ENCODE data around the gene AIG1.

AIG1 gene

DNA sequence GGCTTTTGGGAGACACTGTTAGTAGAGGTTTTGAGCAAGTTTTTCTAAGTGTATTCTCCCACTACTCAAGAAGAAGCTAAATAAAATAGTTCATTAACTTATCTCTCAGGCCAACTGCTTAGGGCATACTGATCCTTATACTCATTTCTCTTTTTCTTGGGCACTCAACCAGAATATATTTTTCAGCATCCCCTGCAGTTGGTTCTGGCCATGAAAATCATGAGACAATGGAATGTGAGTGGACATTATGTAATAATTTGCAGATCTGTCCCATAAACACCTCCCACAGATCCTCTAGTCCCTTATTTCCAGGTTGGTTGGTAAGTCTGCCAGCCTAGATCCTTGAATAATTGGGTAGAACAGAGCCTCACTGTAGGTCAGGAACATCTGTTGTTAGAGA, 136.7 kb downstream of the AIG1 start:
- DNase-seq (ENCODE audit: low spot score) = no peak
- TF ChIP-seq, protein P1, sequence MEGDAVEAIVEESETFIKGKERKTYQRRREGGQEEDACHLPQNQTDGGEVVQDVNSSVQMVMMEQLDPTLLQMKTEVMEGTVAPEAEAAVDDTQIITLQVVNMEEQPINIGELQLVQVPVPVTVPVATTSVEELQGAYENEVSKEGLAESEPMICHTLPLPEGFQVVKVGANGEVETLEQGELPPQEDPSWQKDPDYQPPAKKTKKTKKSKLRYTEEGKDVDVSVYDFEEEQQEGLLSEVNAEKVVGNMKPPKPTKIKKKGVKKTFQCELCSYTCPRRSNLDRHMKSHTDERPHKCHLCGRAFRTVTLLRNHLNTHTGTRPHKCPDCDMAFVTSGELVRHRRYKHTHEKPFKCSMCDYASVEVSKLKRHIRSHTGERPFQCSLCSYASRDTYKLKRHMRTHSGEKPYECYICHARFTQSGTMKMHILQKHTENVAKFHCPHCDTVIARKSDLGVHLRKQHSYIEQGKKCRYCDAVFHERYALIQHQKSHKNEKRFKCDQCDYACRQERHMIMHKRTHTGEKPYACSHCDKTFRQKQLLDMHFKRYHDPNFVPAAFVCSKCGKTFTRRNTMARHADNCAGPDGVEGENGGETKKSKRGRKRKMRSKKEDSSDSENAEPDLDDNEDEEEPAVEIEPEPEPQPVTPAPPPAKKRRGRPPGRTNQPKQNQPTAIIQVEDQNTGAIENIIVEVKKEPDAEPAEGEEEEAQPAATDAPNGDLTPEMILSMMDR (IDR thresholded peaks at IDR 0.05; ENCODE audit: extremely low read depth, insufficient read depth, missing control alignments) = no peak
- in situ Hi-C loops (cut with MboI; ENCODE audit: low pct_unique_long_range_greater_than_20kb, low sequenced_read_pairs, unreplicated experiment) = no loop called here

DNA sequence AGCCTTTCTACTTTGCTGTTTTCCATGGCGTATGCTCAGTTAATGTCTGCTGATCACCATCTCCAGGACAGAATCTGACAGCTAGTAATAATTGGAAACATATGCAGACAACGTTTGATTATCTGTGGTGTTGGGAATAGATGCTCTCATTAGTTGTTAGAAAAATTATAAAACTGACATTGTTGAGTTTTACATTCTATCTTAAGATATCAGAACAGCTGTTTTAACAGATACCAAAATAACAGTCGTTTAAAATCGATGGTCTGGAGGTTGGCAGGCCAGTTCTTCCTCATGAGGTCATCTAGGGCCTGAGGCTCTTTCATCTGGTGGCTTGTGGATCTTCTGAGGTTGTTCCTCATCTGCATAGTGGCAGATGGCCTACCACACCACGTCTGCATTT, 137.6 kb downstream of the AIG1 start:
- DNase-seq (ENCODE audit: low spot score) = no peak

GRCh38 chr6:143199291-143199690, 138.6 kb downstream of the AIG1 start:
- TF ChIP-seq, protein P1 (IDR thresholded peaks at IDR 0.05; ENCODE audit: extremely low read depth, insufficient read depth, missing control alignments) = no peak

More for the DNA sequence above, 137.6 kb downstream of the AIG1 start:
- TF ChIP-seq, protein P1 (IDR thresholded peaks at IDR 0.05; ENCODE audit: extremely low read depth, insufficient read depth, missing control alignments) = no peak
- in situ Hi-C loops (cut with MboI; ENCODE audit: low pct_unique_long_range_greater_than_20kb, low sequenced_read_pairs, unreplicated experiment) = no loop called here

GRCh38 chr6:143200167-143200770, 139.6 kb downstream of the AIG1 start:
- DNase-seq (ENCODE audit: low spot score) = no peak
- TF ChIP-seq, protein P1 (IDR thresholded peaks at IDR 0.05; ENCODE audit: extremely low read depth, insufficient read depth, missing control alignments) = no peak
- in situ Hi-C loops (cut with MboI; ENCODE audit: low pct_unique_long_range_greater_than_20kb, low sequenced_read_pairs, unreplicated experiment) = no loop called here

More at GRCh38 chr6:143199291-143199690, 138.6 kb downstream of the AIG1 start:
- no peak for DNase-seq (ENCODE audit: low spot score)
- in situ Hi-C loops (cut with MboI; ENCODE audit: low pct_unique_long_range_greater_than_20kb, low sequenced_read_pairs, unreplicated experiment) = no loop called here

DNA sequence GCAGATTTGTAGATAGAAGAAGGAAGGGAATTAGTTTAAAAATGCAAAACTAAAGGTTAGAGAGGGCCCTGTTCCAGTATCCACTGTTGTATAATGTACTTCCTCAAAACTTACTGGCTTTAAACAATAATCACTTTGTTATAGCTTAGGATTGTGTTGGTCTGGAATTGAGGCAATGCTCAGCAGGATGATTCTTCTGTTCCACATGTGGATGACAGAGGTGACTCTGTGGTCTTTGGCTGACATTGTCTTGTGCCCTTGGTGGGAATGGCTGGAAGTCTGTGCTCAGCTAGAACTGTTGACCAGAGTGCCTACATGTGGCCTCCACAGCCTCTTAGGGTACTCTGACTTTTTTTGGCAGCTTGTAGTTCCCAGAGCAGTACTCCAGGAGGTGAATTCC, 143.4 kb downstream of the AIG1 start:
- DNase-seq (ENCODE audit: low spot score) = no peak
- in situ Hi-C loops (cut with MboI; ENCODE audit: low pct_unique_long_range_greater_than_20kb, low sequenced_read_pairs, unreplicated experiment) = no loop called here
- TF ChIP-seq, protein P1 (IDR thresholded peaks at IDR 0.05; ENCODE audit: extremely low read depth, insufficient read depth, missing control alignments) = no peak

DNA sequence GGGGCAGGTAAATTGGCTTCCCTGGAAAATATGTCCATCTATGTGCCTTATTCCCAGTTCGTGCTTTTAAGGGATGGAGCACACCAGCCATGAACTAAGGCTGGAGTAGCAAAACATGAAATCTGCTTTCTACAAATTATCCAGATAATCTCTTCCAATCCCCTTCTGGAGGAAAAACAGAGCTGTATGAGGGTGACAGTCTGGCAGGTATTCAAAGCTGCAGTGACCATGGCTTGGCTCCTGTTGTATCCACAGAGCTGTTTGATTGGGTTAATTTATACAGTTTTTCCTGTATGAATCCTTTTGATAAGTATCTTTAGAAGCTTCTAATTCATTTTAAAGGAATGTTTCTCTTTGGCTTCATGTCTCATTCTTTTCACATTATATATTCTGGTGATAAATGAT, 144.4 kb downstream of the AIG1 start:
- DNase-seq (ENCODE audit: low spot score) = no peak
- TF ChIP-seq, protein P1 (IDR thresholded peaks at IDR 0.05; ENCODE audit: extremely low read depth, insufficient read depth, missing control alignments) = no peak
- in situ Hi-C loops (cut with MboI; ENCODE audit: low pct_unique_long_range_greater_than_20kb, low sequenced_read_pairs, unreplicated experiment) = no loop called here
